CD4-positive, alpha-beta T cell (primary cell): ENCODE results near the gene RTKN2. TPM values are rescaled to one million over a fixed set of nuclear protein-coding genes. Genes with fewer than 3 reads are reported as not detected.

ENCODE experiments used
- ATAC-seq: fragments of 200-7000 bp; cut with Tn5 transposase; one replicate; pipeline ENCODE4 v1.10.0; 2022; ENCODE audit warnings: mild to moderate bottlenecking; ENCODE audit not compliant: poor library complexity
- CTCF ChIA-PET: fragments of 350-600 bp; sonication (Branson Sonifier 250); formaldehyde crosslinking; loops from one replicate; lab custom pipeline; 2021; ENCODE audit warnings: antibody characterized with exemption, inconsistent platforms; lab: Charles Lee
- POLR2A ChIA-PET: fragments of 350-600 bp; sonication (Branson Sonifier 250); formaldehyde crosslinking; loops from one replicate; lab custom pipeline; 2021; ENCODE audit warnings: antibody characterized with exemption, inconsistent platforms; lab: Charles Lee
- DNase-seq, 14 experiments: peaks; one replicate each; pipeline ENCODE4 v3.0.0-alpha.2; 2013 to 2020; ENCODE audit warnings: mixed read lengths in 2 of 14
- H3K27ac ChIP-seq, 2 donors: one replicate each; pipeline versions ENCODE4 v1.5.1 to v1.7.0; 2013; ENCODE audit warnings: low read length in 2 of 2, low read depth in 1 of 2, mild to moderate bottlenecking in 1 of 2
- H3K27me3 ChIP-seq, 2 experiments: 1 replicate in 1 of 2; 2 replicates in 1 of 2; pipeline versions ENCODE4 v1.6.1 to v1.7.0; 2013; ENCODE audit warnings: low read length in 2 of 2, control low read depth in 1 of 2, mild to moderate bottlenecking in 1 of 2, moderate library complexity in 1 of 2; ENCODE audit not compliant: insufficient read depth in 2 of 2, control insufficient read depth in 1 of 2
- H3K36me3 ChIP-seq: one replicate; pipeline ENCODE4 v1.6.1; 2013; ENCODE audit warnings: low read length, control low read depth; ENCODE audit not compliant: insufficient read depth
- H3K4me1 ChIP-seq: one replicate; pipeline ENCODE4 v1.6.1; 2013; ENCODE audit warnings: low read length, control low read depth; ENCODE audit not compliant: insufficient read depth
- H3K4me3 ChIP-seq: one replicate; pipeline ENCODE4 v1.5.1; 2013; ENCODE audit warnings: mild to moderate bottlenecking, low read length, moderate library complexity
- H3K9me3 ChIP-seq, 2 experiments: 1 replicate in 1 of 2; 2 replicates in 1 of 2; pipeline versions ENCODE4 v1.6.1 to v1.7.0; 2013; ENCODE audit warnings: low read length in 2 of 2, mild to moderate bottlenecking in 2 of 2, control low read depth in 1 of 2, moderate library complexity in 1 of 2; ENCODE audit not compliant: control insufficient read depth in 1 of 2, insufficient read depth in 1 of 2
- H3K27ac Mint-ChIP-seq: one replicate; pipeline ENCODE4 v1.8.0; 2020; ENCODE audit warnings: mixed read lengths
- H3K27me3 Mint-ChIP-seq: one replicate; pipeline ENCODE4 v1.8.0; 2021; ENCODE audit warnings: mixed read lengths
- H3K36me3 Mint-ChIP-seq: one replicate; pipeline ENCODE4 v1.8.0; 2021; ENCODE audit warnings: low read depth, mixed read lengths
- H3K4me1 Mint-ChIP-seq: one replicate; pipeline ENCODE4 v1.8.0; 2021; ENCODE audit warnings: low read depth, mixed read lengths
- H3K4me3 Mint-ChIP-seq: one replicate; pipeline ENCODE4 v1.8.0; 2020; ENCODE audit warnings: mild to moderate bottlenecking, mixed read lengths
- H3K9me3 Mint-ChIP-seq: one replicate; pipeline ENCODE4 v1.8.0; 2020; ENCODE audit warnings: mixed read lengths
- intact Hi-C, 2 experiments: fragments of 100-400 bp; cut with DNase I in 1 of 2; cut with micrococcal nuclease in 1 of 2; formaldehyde crosslinking; loops; one replicate each; pipeline versions ENCODE4 v1.15.1 to v1.9.0; 2023 to 2025; cut with DNase I, micrococcal nuclease
- total RNA-seq, 174 experiments: library from RNA in 2 of 174; stranded (reverse) in 2 of 174; gene quantifications; one replicate each; pipeline ENCODE4 v1.2.3 and lab custom pipeline; 2021 to 2026
- TF ChIP-seq, protein P1 (sequence below): fragments of 200-600 bp; IDR thresholded peaks from one replicate; pipeline ENCODE4 v1.8.0; 2022; ENCODE audit warnings: antibody characterized with exemption, mild to moderate bottlenecking

RTKN2 gene
- total RNA-seq, 2 experiments from 2014 or later = 3.7 to 3.9 TPM

DNA sequence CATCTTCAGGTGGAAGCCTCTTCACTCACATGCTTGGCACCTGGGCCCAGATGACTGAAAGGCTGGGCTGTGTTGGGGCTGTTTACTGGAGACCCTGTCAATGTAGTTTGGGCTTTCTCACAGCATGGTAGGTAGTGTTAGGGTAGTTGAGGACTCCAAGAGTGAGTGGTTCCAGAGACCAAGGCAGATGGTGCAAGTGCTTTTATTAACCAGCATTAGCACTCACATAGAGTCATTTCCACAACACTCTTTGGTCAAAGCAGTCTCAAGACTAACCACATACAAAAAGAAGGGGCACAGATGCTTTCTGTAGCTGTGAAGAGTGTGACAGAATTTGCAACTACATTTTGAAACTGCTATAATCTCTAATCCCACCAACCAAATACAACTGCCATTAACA lies 135.0 kb downstream of the RTKN2 start:
- H3K9me3 ChIP-seq = peaks cover 0 to 9% of the 10 kb centered on the region in 2 experiments
- TF ChIP-seq, protein P1, sequence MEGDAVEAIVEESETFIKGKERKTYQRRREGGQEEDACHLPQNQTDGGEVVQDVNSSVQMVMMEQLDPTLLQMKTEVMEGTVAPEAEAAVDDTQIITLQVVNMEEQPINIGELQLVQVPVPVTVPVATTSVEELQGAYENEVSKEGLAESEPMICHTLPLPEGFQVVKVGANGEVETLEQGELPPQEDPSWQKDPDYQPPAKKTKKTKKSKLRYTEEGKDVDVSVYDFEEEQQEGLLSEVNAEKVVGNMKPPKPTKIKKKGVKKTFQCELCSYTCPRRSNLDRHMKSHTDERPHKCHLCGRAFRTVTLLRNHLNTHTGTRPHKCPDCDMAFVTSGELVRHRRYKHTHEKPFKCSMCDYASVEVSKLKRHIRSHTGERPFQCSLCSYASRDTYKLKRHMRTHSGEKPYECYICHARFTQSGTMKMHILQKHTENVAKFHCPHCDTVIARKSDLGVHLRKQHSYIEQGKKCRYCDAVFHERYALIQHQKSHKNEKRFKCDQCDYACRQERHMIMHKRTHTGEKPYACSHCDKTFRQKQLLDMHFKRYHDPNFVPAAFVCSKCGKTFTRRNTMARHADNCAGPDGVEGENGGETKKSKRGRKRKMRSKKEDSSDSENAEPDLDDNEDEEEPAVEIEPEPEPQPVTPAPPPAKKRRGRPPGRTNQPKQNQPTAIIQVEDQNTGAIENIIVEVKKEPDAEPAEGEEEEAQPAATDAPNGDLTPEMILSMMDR = no peak
- ATAC-seq = no peak
- no peaks in the 10 kb centered on the region for H3K27me3 ChIP-seq
- no peaks in the 10 kb centered on the region for H3K36me3 ChIP-seq
- H3K4me1 Mint-ChIP-seq = peaks cover 5% of the 10 kb centered on the region
- no peaks in the 10 kb centered on the region for H3K36me3 Mint-ChIP-seq
- ChIA-PET POLR2A (no interaction called here), CTCF (no interaction called here)
- no peak overlapping the region for H3K4me3 Mint-ChIP-seq
- H3K9me3 Mint-ChIP-seq = peaks cover 7% of the 10 kb centered on the region
- DNase-seq = no peak
- no peaks in the 10 kb centered on the region for H3K27me3 Mint-ChIP-seq
- no peaks in the 10 kb centered on the region for H3K4me1 ChIP-seq
- no peak overlapping the region for H3K27ac ChIP-seq
- no peak overlapping the region for H3K27ac Mint-ChIP-seq
- H3K4me3 ChIP-seq = no peak overlapping the region
- intact Hi-C loops = no loop called here

Other genes starting within 250 kb of the RTKN2 start
- 1 to 10 TPM; 1.8 to 2.0 TPM for gene ZNF365, start 105.5 kb upstream of the RTKN2 start, total RNA-seq